ENCODE results near the gene USP46.
A peak's percentile ranks its signal among the peaks of the same experiment; 100 is the strongest.

Gene USP46

GRCh38 chr4:52572936-52573485 is 86.1 kb downstream of the USP46 start:
- peak; percentile 28 for DNase-seq (ENCODE audit: low read depth)

GRCh38 chr4:52568351-52568750 is 90.8 kb downstream of the USP46 start:
- DNase-seq (ENCODE audit: low read depth), result no peak

GRCh38 chr4:52566136-52567031 is 92.7 kb downstream of the USP46 start:
- no peak for DNase-seq (ENCODE audit: low read depth)

- DNase-seq (ENCODE audit: low read depth), result peak; percentile 11
Measured at GRCh38 chr4:52560844-52561280, 98.2 kb downstream of the USP46 start.

- no peak for DNase-seq (ENCODE audit: low read depth)
Measured at GRCh38 chr4:52555356-52555716, 103.8 kb downstream of the USP46 start.

- DNase-seq (ENCODE audit: low read depth), result no peak
Measured at GRCh38 chr4:52554612-52555355, 104.3 kb downstream of the USP46 start.

- DNase-seq (ENCODE audit: low read depth), result no peak
Measured at GRCh38 chr4:52552778-52553177, 106.3 kb downstream of the USP46 start.

GRCh38 chr4:52551487-52551886 is 107.6 kb downstream of the USP46 start:
- DNase-seq (ENCODE audit: low read depth), result no peak

- no peak for DNase-seq (ENCODE audit: low read depth)
Measured at GRCh38 chr4:52550186-52550585, 108.9 kb downstream of the USP46 start.

GRCh38 chr4:52548818-52549570 is 110.1 kb downstream of the USP46 start:
- DNase-seq (ENCODE audit: low read depth), result no peak

- no peak for DNase-seq (ENCODE audit: low read depth)
Measured at GRCh38 chr4:52546449-52546848, 112.7 kb downstream of the USP46 start.

- peak; percentile 36 for DNase-seq (ENCODE audit: low read depth)
Measured at GRCh38 chr4:52545099-52546069, 113.7 kb downstream of the USP46 start.

All from GM04504 (cell line).